ENCODE results near the gene SLC9A9. TPM values are rescaled to one million over a fixed set of nuclear protein-coding genes. Genes with fewer than 3 reads are reported as not detected.
"Not testable (repeated sequence)": the region's sequence is repeated elsewhere in the genome, so short reads cannot be mapped to it uniquely, and the experiment has no call there.

SLC9A9 gene
- total RNA-seq, 1 experiment from 2014 or later = 1.4 TPM

DNA sequence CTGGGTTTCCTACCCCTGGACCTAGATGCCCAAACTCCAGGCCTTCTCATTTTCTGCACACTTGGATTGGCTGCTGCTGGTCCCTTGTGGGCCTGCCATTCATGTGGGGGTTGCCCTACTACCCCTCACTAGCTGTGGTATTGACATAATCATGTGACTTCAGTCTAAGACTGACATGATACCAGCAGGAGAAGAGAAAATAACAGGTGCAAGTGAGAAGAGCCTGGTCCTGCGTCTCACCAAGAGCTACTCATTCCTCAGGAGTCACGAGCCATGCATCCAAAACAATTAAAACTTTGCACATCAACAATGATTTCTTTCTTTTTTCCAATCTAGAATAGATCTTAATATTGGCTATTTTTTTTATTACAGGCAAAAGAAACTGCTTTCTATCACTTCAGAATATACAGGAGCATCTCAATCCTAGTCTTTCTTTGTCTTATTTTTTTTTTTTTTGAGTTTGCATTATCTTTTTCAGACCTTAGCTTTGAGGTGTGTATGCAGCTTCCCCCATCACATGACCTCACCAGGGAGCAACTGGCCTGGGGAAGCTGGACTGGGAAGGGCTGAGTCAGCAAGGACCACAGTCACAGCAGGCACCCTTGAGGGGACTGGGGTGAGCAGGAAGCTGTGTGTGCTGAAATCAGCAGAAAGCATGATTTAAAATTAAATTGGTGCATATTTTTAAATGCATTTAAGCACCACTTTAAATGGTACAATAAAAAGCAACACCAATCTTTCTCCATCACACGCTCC is 27.6 kb downstream of the SLC9A9 start:
- DNase-seq (ENCODE audit: low read depth) = no peak

DNA sequence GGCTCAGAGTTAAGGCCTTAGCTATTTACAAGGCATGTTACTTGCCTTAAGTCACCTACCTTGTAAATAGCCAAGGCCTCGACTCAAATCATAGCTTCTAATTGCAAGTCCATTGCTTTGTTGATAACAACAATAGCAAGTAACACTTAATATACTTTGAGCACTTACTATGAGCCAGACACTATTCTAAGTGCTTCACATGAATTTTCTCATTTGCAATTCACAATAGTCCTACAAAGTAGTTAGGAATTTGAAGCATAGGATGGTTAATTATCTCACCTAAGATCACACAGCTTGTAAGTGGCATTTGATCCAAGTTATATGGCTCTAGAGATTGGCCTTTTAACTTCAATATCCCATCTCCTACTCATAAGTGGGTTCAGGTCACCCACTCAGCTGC is 28.4 kb downstream of the SLC9A9 start:
- no peak for DNase-seq (ENCODE audit: low read depth)
- in situ Hi-C loops (cut with HindIII; ENCODE audit: low pct_unique_long_range_greater_than_20kb, low sequenced_read_pairs) = no loop called here

More for the DNA sequence above, 27.6 kb downstream of the SLC9A9 start:
- in situ Hi-C loops (cut with HindIII; ENCODE audit: low pct_unique_long_range_greater_than_20kb, low sequenced_read_pairs) = no loop called here

DNA sequence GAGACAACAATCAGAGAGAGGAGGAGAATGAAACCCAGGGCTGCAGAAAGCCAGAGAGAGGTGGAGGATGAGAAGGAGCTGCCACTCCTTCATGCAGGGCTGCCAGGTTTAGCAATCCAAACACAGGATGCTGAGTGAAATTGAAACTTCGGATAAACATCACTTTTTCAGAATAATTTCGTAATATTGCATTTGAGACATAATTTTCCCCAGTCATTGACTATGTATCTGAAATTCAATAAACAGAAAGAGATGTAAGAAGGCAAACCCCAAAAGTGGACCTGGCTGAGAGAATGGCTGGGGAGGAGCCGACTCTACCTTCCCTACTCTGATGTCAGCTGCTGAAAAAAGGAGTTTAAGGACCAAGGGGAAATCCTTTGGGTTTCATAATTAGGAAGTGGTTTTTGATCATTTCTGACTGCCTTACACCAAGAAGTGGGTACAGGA is 33.8 kb downstream of the SLC9A9 start:
- DNase-seq (ENCODE audit: low read depth) = no peak
- in situ Hi-C loops (cut with HindIII; ENCODE audit: low pct_unique_long_range_greater_than_20kb, low sequenced_read_pairs) = no loop called here

DNA sequence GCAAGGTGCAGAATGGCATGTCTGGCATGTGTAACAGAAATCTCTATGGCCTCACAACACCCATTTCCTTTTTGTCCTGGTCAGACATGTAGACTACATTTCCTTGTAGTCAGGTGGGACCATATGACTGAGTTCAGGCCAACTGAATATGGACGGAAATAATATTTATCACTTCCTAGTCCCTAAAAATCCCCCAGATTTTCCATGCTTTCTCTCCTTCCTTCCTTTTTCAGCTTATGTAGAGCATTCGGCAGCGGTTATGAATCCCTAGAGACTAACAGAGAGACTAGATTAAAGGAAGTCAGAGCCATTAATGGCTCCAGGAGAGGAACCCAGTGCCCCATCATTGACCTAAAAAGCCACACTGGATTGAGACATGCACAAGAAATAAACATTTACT is 35.8 kb downstream of the SLC9A9 start:
- in situ Hi-C loops (cut with HindIII; ENCODE audit: low pct_unique_long_range_greater_than_20kb, low sequenced_read_pairs) = no loop called here
- no peak for DNase-seq (ENCODE audit: low read depth)

DNA sequence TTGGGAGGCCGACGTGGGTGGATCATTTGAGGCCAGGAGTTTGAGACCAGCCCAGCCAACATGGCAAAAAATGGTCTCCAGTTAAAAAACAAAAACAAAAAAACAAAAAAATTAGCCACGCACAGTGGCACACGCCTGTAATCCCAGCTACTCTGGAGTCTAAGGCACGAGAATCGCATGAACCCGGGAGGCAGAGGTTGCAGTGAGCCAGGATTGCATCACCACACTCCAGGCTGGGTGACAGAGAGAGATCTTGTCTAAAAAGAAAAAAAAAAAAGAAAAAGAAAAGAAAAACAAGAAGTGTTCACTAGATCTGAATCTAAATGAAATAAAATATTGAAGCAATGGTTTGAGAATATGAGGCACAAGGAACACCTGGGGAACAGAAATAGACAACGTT is 36.7 kb downstream of the SLC9A9 start:
- DNase-seq (ENCODE audit: low read depth) = no peak
- in situ Hi-C loops (cut with HindIII; ENCODE audit: low pct_unique_long_range_greater_than_20kb, low sequenced_read_pairs) = no loop called here

DNA sequence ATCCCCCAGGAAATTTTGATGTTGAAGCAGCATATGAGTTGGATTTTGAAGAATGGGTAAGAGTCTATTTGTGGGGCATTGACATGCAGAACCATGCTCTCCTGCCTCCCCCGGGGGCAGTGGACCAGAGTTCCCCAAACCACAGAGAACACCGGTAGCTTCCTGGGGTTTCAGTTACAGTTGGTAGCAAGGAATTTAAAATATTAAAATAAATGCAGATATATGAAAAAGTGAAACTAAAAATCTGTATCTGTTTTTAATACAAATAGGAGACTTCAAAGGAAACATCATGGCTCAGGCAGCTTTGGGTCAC is 37.4 kb downstream of the SLC9A9 start:
- no peak for DNase-seq (ENCODE audit: low read depth)
- in situ Hi-C loops (cut with HindIII; ENCODE audit: low pct_unique_long_range_greater_than_20kb, low sequenced_read_pairs) = no loop called here

DNA sequence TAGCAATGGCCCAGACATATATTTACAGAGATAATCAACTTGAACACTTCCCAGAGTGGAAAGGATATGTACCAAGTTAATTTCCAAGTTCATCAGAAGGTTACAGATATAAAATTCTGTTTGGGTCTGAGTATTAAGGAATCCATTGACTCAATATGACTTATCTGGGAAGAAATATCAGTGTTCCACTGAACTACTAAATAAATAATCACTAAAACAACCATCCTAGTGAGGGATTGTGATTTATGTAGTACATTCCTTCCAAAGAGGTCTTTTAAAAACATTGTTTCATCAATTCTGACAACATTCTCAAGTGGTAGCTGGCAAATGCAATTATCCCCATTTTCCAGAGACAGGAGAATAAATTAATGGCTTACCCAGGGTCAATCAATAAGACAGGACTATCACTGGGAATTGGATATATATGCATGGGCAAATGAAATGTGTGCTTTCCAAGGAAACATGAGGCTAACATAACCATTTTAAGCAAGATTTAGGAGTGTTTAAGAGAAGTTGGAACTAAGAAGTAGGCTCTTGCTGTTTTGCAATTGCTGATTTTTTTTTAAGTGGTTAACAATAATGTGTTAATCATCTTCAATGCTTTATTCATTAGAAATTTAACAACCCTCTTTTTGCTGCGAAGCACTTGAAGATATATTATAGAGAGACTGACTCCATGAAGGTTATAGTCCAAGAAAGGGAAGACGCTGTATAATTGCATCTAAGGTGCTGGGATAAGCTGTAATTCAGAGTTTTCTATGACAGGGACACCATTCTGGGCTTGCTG is 37.9 kb downstream of the SLC9A9 start:
- DNase-seq (ENCODE audit: low read depth) = no peak
- in situ Hi-C loops (cut with HindIII; ENCODE audit: low pct_unique_long_range_greater_than_20kb, low sequenced_read_pairs) = no loop called here

DNA sequence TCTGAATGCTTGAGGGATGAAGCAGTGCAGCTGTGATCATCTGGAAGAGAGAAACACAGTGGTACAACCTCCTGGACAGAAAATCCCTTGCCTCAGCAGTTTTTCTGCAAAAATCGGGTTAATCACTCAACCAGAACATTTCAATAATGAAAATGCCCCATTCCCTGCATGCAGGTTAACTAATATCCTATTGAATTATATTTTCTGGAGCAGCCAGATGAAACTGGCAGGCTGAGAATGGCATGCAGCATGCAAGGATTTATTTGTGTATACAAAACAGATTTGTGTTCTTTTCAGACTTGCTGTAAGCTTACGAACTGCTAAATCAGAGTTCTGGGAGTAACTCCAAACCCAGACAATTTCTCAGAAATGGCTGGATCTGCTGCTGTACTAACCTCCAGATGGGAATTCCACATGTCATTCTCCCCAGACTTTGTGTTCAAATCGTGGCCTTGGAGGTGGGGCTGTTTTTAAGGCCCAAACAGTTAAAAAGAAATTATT is 39.1 kb downstream of the SLC9A9 start:
- DNase-seq (ENCODE audit: low read depth) = no peak
- in situ Hi-C loops (cut with HindIII; ENCODE audit: low pct_unique_long_range_greater_than_20kb, low sequenced_read_pairs) = no loop called here

DNA sequence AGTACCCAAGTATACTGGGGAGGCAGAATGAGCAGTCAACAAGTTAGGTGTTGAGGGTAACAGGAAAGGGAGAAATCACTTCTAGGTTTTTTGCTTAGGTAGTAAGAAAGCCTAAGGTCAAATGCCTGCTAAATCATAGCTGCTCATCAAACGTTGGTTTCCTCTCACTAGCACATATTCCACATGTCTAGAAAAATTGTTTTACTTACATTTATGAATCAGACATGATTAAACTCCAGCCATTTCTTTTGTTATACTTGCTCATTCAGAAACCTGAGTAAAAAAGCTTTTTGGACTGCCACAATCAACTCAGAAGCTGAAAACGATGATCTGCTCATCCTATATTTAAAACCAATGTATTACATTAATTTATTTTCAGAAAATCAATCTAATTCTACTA is 40.2 kb downstream of the SLC9A9 start:
- in situ Hi-C loops (cut with HindIII; ENCODE audit: low pct_unique_long_range_greater_than_20kb, low sequenced_read_pairs) = no loop called here
- DNase-seq (ENCODE audit: low read depth) = no peak

DNA sequence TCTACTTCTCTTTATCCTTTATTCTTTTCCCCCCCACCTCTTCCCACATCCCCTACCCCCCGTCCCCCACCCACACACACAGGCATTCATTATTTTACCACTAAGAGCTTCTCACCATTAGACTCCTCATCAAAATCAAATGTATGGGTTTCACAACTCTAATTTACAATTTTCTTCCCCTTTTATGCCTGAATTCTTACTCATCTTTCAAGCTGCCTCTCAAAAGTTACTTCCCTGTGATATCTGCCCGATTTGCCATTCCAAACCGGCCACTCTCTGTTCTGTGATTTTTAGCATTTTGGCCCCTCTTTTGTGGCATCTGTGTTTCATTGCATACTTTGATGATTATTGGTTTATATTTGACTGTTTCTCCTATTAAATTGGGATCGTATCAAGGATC is 42.2 kb downstream of the SLC9A9 start:
- in situ Hi-C loops (cut with HindIII; ENCODE audit: low pct_unique_long_range_greater_than_20kb, low sequenced_read_pairs) = no loop called here
- DNase-seq (ENCODE audit: low read depth) = no peak

DNA sequence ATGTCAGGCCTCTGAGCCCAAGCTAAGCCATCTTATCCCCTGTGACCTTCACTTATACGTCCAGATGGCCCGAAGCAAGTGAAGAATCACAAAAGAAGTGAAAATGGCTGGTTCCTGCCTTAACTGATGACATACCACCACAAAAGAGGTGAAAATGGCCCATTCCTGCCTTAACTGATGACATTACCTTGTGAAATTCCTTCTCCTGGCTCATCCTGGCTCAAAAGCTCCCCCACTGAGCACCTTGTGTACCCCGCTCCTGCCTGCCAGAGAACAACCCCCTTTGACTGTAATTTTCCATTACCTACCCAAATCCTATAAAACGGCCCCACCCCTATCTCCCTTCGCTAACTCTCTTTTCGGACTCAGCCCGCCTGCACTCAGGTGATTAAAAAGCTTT is 42.8 kb downstream of the SLC9A9 start:
- DNase-seq (ENCODE audit: low read depth); in situ Hi-C loops (cut with HindIII; ENCODE audit: low pct_unique_long_range_greater_than_20kb, low sequenced_read_pairs): not testable (repeated sequence)

DNA sequence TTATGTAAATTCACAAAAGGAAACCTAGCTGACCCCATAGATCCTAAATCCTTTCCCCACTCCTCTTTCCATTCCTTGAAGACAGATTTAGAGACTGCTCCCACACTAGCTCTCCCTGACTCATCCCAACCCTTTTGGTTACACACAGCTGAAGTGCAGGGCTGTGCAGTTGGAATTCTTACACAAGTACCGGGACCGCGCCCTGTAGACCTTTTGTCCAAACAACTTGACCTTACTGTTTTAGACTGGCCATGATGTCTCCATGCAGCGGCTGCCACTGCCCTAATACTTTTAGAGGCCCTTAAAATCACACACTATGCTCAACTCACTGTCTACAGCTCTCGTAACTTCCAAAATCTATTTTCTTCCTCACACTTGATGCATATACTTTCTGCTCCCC is 47.2 kb downstream of the SLC9A9 start:
- in situ Hi-C loops (cut with HindIII; ENCODE audit: low pct_unique_long_range_greater_than_20kb, low sequenced_read_pairs); DNase-seq (ENCODE audit: low read depth): not testable (repeated sequence)

DNA sequence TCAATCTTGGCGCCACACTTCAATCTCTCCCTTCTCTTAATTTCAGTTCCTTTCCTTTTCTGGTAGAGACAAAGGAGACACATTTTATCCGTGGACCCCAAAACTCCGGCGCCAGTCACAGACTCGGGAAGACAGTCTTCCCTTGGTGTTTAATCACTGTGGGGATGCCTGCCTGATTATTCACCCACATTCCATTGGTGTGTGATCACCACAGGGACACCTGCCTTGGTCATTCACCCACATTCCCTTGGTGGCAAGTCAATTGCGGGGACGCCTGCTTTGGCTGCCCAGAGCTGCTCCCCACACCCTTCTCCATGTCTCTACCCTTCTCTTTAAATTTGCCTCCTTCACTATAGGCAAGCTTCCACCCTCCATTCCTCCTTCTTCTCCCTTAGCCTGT is 50.1 kb downstream of the SLC9A9 start:
- DNase-seq (ENCODE audit: low read depth); in situ Hi-C loops (cut with HindIII; ENCODE audit: low pct_unique_long_range_greater_than_20kb, low sequenced_read_pairs): not testable (repeated sequence)

DNA sequence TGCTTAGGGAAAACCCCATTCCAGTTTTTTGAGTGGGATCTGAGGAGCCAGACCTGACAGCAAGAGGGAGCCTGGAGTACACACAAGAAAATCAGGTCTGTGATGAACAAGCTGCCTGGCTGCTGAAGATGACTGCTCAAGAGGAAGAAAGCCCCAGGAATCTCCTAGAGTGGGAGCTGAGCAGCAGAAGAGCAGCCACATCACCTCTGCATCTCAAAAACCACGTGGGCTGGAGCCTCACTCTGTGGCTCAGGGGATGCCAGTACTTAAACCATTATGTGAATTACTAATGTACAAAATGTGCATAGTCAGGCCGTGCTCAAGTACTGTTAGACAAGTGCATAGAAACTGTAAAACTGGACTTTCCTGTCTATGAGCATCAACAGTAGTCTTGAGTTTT is 52.4 kb downstream of the SLC9A9 start:
- in situ Hi-C loops (cut with HindIII; ENCODE audit: low pct_unique_long_range_greater_than_20kb, low sequenced_read_pairs) = no loop called here
- no peak for DNase-seq (ENCODE audit: low read depth)

DNA sequence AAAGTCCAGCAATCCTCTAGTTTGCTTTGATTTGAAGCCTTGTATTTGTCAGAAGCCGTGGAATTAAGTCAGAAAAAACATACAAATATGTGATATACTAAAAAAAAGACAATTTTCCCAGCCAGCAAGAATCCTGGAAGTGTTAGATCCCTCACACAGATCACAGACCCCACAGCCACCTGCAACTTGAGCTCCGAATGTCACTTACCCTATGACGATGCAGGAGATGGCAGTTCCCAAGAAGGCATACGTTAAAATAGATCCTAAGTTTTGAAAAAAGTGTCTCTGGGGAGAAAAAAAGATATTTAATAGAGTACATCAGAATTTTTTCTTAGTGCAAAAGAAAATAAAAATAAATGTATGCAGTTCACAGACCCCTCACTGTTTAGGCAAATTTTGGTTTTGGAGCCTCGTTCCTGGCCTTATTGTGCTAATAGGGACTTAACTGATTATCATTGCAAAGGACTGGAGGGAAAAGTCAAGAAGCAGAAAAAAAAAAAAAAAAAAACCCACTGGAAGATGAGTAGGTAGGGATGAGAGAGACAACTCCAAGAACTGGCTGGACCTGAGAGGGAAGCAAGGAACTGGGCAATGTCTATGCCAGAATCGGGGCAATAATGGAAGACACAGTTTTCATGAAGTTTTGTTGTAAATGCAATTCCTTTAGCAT is 53.3 kb downstream of the SLC9A9 start:
- no peak for DNase-seq (ENCODE audit: low read depth)
- in situ Hi-C loops (cut with HindIII; ENCODE audit: low pct_unique_long_range_greater_than_20kb, low sequenced_read_pairs) = no loop called here

DNA sequence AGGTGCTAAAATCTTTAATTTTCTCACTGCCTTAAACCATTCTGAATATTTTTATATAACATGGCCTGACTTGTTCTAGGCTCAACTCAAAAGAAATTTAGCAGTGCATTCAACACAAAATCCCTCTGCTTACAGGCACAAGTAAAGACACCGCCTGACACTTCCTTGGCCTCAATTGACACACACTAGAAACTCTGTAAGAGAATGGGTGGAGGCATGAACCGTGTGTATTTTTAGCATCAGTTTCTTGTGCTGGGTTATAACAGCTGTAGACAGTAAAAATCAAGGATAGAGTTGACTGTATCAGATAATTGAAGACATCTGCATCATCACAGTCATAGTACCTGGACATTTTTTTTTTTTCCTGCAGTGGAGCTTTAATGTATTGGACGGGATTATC is 54.3 kb downstream of the SLC9A9 start:
- DNase-seq (ENCODE audit: low read depth) = no peak
- in situ Hi-C loops (cut with HindIII; ENCODE audit: low pct_unique_long_range_greater_than_20kb, low sequenced_read_pairs) = no loop called here

DNA sequence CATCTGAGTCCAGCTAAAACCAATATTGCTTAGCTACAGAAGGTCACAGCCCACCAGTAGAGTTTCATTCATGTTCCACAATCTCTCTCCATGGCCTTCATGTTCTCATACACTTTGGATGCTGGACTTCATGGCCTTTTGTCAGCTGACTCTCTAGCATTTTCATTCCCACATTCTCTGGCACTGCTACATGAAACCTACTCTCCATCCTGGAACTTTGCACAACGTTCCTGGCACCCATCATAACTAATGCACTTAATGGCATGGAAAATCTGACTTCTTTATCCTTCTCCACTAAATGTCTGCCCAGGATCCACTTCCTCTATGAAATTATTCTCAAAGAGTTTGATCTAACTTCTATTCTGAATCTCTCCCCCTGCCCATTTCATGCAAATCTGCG is 56.9 kb downstream of the SLC9A9 start:
- DNase-seq (ENCODE audit: low read depth) = no peak
- in situ Hi-C loops (cut with HindIII; ENCODE audit: low pct_unique_long_range_greater_than_20kb, low sequenced_read_pairs) = no loop called here

DNA sequence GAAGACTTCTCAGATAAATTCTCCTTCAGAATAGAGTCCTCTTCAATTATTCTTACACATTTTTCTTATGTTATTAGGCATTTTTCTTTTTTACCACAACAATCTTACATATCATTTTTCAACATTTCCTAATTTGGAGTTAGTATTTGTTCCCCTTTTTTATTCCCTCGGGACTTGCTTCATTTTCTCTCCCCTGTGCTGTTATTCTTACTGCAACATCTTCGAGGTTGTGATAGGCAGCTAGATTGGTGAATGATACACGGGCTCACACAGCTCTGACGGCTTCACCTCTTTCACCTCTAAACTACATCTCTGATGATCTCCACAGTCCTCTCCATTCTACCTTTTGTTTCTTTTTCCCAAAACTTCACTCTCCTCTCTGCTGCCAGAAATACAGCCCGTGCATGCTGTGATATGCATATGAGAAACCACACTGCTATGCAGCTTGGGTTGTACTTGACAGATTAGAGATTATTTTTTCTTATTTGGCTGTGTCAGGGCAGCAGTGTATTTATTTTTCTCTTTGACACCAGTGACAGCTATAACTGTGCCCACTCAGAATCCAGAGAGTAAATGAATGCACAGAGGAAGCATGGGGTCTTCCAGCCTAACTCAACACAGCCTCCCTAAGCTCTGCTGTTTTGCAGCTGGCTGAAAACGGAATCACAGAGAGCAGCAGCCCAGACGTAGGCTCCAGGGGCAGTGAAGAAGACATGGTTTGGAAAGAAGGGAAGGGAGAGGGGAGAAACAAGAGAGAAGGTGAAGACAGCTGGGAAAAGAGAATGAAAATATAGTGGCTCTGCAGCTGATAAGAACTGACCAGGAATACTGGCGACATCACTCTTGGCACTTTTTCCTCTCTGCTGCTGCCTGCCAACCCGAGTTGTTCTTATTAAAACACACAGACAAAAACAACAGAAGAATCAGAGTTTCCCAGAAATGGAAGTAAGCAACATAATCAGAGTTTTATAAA is 61.8 kb downstream of the SLC9A9 start:
- no peak for DNase-seq (ENCODE audit: low read depth)
- in situ Hi-C loops (cut with HindIII; ENCODE audit: low pct_unique_long_range_greater_than_20kb, low sequenced_read_pairs) = no loop called here
